HG02943 (cell line): Measurements from ENCODE around the gene C16orf87.

Source experiments
- ATAC-seq: cut with Tn5 transposase; IDR thresholded peaks from one replicate; pipeline ENCODE4 v1.9.1; 2021; ENCODE audit warnings: mild to moderate bottlenecking, low read depth, moderate library complexity; ENCODE audit not compliant: unreplicated experiment

Gene C16orf87

DNA sequence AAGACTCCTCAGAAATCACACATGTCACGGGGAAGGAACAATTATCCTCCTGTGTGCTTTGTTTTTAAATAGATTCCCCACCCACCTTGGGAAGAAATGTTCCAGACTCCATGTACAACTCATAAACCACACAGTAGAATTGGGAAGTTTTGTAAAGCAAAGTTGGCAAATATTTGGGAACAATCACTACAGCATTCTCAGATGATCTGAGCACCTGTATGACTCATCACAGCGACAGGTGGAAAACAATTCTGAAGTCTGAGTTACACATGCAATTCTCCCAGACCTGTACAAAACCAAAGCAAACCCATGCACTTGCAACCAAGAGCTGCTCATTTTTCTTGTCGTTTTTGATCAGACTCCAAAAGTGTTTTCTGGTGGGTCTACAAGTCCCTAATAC lies 68.4 kb downstream of the C16orf87 start:
- no peak for ATAC-seq

DNA sequence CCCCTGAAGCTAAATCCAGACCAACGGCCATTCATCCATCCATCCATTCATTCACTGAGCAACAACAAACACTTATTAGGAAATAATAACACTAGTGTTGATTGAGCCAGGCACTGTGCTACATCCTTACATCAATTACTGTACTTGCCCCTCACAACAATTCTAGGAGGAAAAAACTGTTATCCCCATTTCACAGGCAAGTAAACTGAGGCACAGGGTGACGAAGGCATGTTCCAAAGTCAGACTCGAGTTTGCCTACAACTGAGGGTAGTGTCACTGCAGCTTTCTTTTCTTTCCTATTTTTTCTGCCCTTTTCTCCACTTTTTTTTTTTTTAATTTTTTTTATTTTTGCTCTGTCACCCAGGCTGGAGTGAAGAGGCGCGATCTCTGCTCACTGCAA lies 71.7 kb downstream of the C16orf87 start:
- no peak for ATAC-seq

DNA sequence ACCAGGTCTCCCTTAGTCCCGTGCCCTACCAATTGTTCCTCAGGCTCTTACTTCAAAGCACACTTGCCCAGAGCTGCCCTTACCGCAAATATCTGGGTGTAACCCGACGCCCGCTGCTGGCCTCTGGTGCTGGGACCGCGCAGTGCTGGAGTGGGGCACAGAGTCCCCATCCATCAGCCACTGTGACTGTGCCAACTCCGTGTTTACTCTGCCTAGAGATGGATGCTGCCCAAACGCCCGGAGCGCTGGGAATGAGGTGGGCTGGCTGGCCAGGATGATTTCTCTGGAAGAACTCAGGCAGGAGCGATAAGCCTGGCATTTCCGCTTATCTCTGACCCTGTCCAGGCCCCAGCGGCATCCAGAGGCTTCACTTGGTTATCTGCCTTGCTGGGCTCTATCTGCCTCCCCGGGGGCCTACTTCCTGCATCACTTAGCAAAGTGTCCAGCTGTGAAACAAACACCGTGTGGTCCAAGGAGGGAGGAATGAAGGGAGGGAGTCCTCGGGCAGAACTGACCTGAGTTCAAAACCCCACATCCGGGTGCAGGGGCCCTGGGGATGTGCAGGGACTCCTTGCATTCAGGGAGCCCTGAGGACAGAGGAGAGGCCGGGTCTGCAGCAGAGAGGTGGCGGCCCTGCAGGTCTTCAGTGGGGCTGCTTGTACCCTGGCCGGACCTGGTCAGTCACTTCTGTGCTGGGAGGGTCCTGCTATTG lies 73.5 kb downstream of the C16orf87 start:
- ATAC-seq: no peak

DNA sequence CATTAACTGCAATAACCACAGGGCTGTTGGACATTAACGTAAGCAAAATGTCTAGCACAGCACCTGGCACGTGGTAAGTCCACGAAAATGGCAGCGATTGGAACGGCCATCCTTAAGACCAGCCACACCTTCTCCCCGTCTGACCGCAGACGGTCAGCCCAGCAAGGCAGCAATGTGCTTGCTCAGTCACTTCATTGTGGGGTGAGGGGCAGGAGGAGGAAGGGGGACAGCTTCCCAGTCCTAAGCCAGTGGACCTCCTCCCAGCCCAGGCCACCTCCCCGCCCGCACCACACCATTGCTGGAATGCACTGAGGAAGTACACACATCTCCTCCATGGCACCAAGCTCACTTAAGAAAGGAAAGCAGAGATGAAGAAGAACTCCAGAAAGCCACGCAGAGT lies 74.2 kb downstream of the C16orf87 start:
- no peak for ATAC-seq

DNA sequence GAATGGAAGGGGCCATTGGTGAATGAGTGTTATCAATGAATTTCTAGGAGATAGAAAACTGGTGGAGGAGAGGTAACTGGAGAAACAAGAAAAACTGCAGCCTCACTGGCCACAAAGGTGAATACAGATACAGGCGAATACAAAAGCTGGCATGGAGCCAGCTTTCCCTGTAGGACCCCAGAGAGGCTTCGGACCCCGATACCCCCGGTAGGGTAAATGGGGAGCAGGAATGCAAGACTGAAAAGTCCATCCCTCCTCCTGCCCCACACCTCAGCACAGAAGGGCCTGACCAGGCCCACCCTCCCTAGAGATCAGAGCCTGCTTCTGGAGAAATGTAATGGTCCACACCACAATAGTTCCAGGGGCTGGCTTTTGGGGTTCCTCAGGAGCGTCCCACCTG lies 78.0 kb downstream of the C16orf87 start:
- no peak for ATAC-seq

DNA sequence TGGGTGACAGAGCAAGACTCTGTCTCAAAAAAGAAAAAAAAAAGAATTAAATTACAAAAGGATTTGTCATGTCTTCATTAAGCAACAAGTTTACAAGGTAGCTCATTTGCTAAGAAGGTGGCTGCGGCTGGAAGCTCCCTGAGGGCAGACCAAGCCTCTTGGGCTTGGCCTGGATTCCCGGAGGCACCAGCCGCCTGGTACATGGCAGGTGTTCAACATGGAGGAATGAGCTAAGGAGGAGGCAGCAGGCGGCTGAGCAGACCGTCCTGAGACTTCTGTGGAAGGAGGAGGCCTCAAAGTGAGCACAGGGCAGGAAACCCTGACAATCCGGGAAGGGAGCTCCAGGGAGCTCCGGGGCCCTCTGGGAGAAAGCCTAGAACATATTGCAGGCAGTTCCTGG lies 79.6 kb downstream of the C16orf87 start:
- no peak for ATAC-seq

DNA sequence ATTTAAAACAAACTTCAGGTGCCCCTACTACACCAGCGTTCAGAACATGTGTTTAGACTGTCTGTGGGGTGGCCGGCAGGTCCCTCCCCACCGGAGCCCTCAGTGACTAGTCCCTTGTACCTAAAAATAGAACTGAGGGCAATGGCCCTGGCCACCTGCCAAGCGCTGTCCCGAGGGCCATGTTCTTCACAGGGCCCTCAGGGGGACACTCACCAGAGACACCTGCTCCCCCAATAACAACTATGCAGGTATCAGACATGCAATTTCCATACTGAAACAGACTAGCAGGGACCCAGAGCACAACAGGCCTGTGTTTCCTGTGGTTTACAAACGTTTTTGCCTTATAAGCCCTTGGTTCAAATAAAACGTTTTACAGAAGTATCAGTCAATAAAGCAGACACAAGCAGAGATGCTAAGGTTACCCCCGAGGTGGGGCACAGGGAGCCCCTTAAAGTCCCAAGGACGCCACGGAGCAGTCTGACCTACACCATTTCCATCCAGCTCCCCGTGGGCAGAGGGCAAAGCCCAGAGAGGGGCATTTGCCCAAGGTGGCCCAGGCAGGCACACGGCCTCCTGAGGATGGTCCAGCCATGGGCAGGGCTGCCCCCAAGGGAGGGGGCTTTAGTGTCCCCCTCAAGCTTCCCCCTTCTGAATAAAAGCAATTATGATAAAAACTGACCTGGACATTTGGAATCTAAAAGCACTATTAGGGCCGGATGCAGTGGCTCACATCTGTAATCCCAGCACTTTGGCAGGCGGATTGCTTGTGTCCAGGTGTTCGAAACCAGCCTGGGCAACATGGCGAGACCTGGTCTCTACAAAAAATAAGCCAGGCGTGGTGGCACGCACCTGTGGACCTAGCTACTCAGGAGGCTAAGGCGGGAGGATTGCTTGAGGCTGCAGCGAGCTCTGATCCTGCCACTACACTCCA lies 81.9 kb downstream of the C16orf87 start:
- no peak for ATAC-seq

DNA sequence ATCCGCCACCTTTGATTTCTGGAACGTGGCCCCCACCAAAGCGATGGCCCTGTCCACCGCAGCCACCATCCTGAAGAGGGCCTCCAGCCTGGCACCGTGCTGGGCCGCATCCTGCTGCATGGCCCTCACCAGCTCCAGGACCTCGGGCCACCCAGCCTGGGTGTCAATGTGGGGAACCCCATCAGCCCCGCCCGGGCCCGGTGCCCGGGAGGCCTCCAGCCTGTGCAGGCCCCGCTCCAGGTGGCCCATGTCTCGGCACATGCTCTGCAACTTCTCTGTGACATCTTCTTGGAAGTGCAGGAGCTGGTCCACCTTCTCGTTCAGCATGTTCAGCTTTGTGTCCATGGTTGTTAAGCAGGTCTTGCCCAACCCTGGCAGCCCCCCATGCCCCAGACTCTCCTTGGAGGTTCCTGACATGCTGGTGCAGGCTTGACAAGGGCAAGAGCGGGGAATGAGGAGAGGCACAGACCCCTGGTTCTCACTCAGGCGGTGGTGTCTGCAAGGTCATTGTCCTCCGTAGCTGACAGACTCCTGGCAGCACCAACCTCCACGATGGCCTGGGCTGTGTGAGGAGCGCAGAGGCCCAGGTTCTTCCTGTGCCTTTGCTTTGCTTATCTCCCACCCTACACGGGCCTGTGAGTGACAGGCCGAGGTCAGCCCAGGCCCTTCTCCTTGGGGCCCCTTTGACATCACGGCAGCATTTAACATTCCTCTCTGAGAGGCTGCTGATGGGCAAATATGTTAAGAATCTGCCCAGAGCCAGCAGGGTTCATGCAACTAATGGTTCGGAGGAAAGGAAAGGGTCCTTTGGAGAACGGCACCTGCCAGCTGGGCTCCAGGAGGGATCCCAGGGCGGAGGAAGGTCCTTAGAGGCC lies 83.0 kb downstream of the C16orf87 start, which contains the start of gene MYLK3:
TSS of gene MYLK3 (minus strand) at position 568 of the 875 bp plus-strand sequence. CDS start at position 417, 151 bp downstream.
- ATAC-seq: no peak

DNA sequence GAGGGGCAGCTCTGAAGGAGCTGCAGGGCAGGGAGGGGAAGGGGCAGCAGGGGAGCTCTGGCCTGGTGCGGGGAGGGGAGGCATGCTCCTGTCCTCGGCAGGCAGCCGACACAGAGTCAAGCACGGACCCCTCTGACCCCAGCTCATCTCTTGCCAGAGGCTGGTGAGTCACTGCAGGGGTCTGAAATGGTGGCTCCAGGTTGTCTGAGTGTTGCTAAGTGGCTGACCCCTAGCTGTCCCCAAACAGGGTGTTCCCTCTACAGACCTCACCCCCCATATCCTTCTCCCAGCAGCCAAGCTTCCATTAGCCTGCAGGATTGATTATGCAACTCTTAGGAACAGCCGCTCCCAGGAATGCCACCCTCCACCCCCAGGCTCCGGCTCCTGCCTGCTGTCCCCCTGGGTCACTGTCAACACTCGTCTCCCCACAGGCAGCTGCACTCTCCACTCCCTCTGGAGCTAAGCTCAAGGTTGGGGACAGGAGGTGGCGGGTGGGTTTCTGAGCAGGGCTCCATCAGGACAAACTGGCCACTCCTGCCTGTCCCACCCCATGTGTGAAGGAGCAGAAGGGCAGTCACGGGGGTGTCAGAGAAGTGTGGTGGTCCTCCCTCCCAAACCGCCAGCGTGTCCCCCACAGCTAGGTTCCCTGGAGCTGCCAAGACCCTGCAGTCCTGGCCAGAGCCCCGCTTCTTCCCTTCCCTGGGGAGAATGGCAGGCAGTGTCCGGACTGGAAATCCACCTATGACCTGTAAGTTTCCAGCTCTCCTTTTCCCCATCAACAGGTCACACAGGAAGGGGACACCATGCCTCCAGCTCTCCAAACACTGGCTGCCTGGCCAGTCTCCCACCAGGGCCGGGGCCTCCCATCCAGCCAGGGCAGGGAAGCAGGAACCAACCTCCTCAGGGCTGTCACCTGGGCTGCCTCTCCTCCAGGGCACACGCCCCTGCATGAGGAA lies 83.9 kb downstream of the C16orf87 start:
- no peak for ATAC-seq
